Panc1 (cell line): ENCODE data around the gene TGM1. TPM values are rescaled to one million over a fixed set of nuclear protein-coding genes. Genes with fewer than 3 reads are reported as not detected.
A peak's percentile ranks its signal among the peaks of the same experiment; 100 is the strongest.

Experiments
- ATAC-seq: fragments of 200-7000 bp; cut with Tn5 transposase; 2 replicates; pipeline ENCODE4 v1.9.1; 2020; ENCODE audit warnings: mild to moderate bottlenecking, moderate library complexity
- BruUV-seq: library from RNA; stranded (reverse); fragments of 400-500 nt; replicated peaks from 2 replicates; lab custom pipeline; 2021; lab: Mats Ljungman, UMichigan
- CTCF ChIA-PET: fragments of 300-600 bp; sonication (Branson Sonifier 250); formaldehyde crosslinking; loops from one replicate; lab custom pipeline; 2022; ENCODE audit warnings: antibody characterized with exemption; lab: Charles Lee
- POLR2A ChIA-PET: fragments of 300-600 bp; sonication (Branson Sonifier 250); formaldehyde crosslinking; loops from one replicate; lab custom pipeline; 2022; ENCODE audit warnings: antibody characterized with exemption; lab: Charles Lee
- DNase-seq: peaks from one replicate; pipeline ENCODE4 v3.0.0-alpha.2; 2010; ENCODE audit warnings: low read depth, low spot score
- H3K27ac ChIP-seq: 2 replicates; pipeline ENCODE4 v1.5.1; 2011; ENCODE audit warnings: mild to moderate bottlenecking, low read length, inconsistent platforms
- H3K27me3 ChIP-seq: fragments of 200-500 bp; sonication (Bioruptor generic); 2 replicates; pipeline ENCODE4 v1.6.0; 2014; ENCODE audit warnings: low read length, inconsistent platforms; ENCODE audit not compliant: control insufficient read depth, insufficient read depth
- H3K36me3 ChIP-seq: fragments of 200-500 bp; sonication (Bioruptor generic); 2 replicates; pipeline ENCODE4 v1.5.1; 2014; ENCODE audit warnings: inconsistent platforms, mild to moderate bottlenecking, low read length, moderate library complexity; ENCODE audit not compliant: control insufficient read depth, insufficient read depth
- H3K4me1 ChIP-seq: 2 replicates; pipeline ENCODE4 v1.5.1; 2011; ENCODE audit warnings: inconsistent platforms, mild to moderate bottlenecking, low read length, moderate library complexity; ENCODE audit not compliant: control insufficient read depth, insufficient read depth
- H3K4me3 ChIP-seq, 2 experiments: 2 replicates each; pipeline ENCODE4 v1.5.1; 2011 to 2012; ENCODE audit warnings: low read depth in 2 of 2, low read length in 2 of 2, mild to moderate bottlenecking in 2 of 2, inconsistent platforms in 1 of 2, moderate library complexity in 1 of 2
- H3K9me3 ChIP-seq: fragments of 200-500 bp; sonication (Bioruptor generic); 2 replicates; pipeline ENCODE4 v1.5.1; 2014; ENCODE audit warnings: low read depth, mild to moderate bottlenecking, inconsistent platforms, low read length, moderate library complexity; ENCODE audit not compliant: control insufficient read depth, insufficient read depth
- CTCF ChIP-seq: fragments of 450-650 bp; IDR thresholded peaks from 2 replicates; pipeline ENCODE4 v1.5.1; 2017; ENCODE audit warnings: mild to moderate bottlenecking
- POLR2AphosphoS5 ChIP-seq: IDR thresholded peaks from 2 replicates; pipeline ENCODE4 v1.6.1; 2012; ENCODE audit warnings: mild to moderate bottlenecking, low read depth, low read length, moderate library complexity
- REST ChIP-seq, 2 experiments: IDR thresholded peaks; 2 replicates each; pipeline ENCODE4 v1.6.1; 2011 to 2012; ENCODE audit warnings: low read depth in 2 of 2, control low read depth in 1 of 2, low read length in 1 of 2, mild to moderate bottlenecking in 1 of 2, moderate library complexity in 1 of 2; ENCODE audit not compliant: insufficient read depth in 1 of 2
- SIN3A ChIP-seq: IDR thresholded peaks from 2 replicates; pipeline ENCODE4 v1.6.1; 2012; ENCODE audit warnings: low read depth, mild to moderate bottlenecking, low read length, moderate library complexity, borderline replicate concordance; ENCODE audit not compliant: insufficient read depth
- TCF7L2 ChIP-seq: IDR thresholded peaks from 2 replicates; pipeline ENCODE4 v1.6.1; 2011; ENCODE audit warnings: mild to moderate bottlenecking, low read depth, low read length, inconsistent platforms
- in situ Hi-C: cut with HindIII; loops from 2 replicates; pipeline ENCODE4 v1.10.0; 2016; ENCODE audit warnings: low sequenced_read_pairs, low pct_unique_long_range_greater_than_20kb
- intact Hi-C: fragments of 100-400 bp; cut with micrococcal nuclease; formaldehyde crosslinking; loops from one replicate; pipeline ENCODE4 v1.10.0; 2022; ENCODE audit not compliant: unreplicated experiment
- total RNA-seq: library from RNA; stranded (reverse); gene quantifications from one replicate; pipeline ENCODE4 v1.2.1, GENCODE V29; 2021; ENCODE audit not compliant: unreplicated experiment

TGM1 gene
- total RNA-seq, 1 experiment from 2014 or later: 2.3 TPM

- ChIA-PET CTCF (interaction anchor here (0.6 to 1.4 kb wide), 4 partner anchors 29 to 162 kb away, joined by 3 to 6 read pairs (median 4); partner anchors contain the start of gene TINF2), POLR2A (no interaction called here)
- ATAC-seq (peak; percentile 99), DNase-seq (peak; percentile 25)
- Histone ChIP-seq H3K4me3 (peak within 1 kb of the TSS; percentile 81 to 82), H3K27ac (peak within 1 kb of the TSS; percentile 85), H3K27me3 (no peaks in the 10 kb centered on the region), H3K4me1 (peaks cover 3% of the 10 kb centered on the region; the same call in 1 of the 2 replicates), H3K36me3 (no peaks in the 10 kb centered on the region), H3K9me3 (no peaks in the 10 kb centered on the region)
- in situ Hi-C loops: no loop called here
- TF ChIP-seq CTCF: peak; percentile 86
- no peak for TF ChIP-seq SIN3A
- peak; percentile 18; the same call in 1 of the 2 replicates for TF ChIP-seq TCF7L2
- TF ChIP-seq POLR2AphosphoS5: peak; percentile 70; the same call in 1 of the 2 replicates
- TF ChIP-seq REST (IDR thresholded peaks at IDR 0.05; ENCODE audit: insufficient read depth in 1 of 2, low read depth in 2 of 2, low read length in 1 of 2): peak in 1 of 2 experiments; percentile 37; a peak in 1 of 4 replicates
- no TSS peak for BruUV-seq
- intact Hi-C loops: no loop called here
These were observed 8.3 kb upstream of the TGM1 start, which contains the start of gene RABGGTA for GRCh38 chr14:24271134-24271833. Gene RABGGTA, minus strand, starts transcription at chr14:24271597. Its CDS starts 482 bp downstream, at chr14:24271115.

- POLR2A ChIA-PET: no interaction called here
- peaks cover 3% of the 10 kb centered on the region; the same call in 1 of the 2 replicates for H3K4me1 ChIP-seq
- DNase-seq: no peak
- ATAC-seq: peak; percentile 46
- intact Hi-C loops (no loop called here), in situ Hi-C loops (no loop called here)
- CTCF ChIA-PET: interaction anchor here (0.6 to 1.4 kb wide), 4 partner anchors 28 to 161 kb away, joined by 3 to 6 read pairs (median 4); partner anchors contain the start of gene TINF2
- peak overlapping the region; percentile 84 for H3K27ac ChIP-seq
- TF ChIP-seq TCF7L2 (no peak), CTCF (no peak), SIN3A (no peak), REST (IDR thresholded peaks at IDR 0.05; ENCODE audit: insufficient read depth in 1 of 2, low read depth in 2 of 2, low read length in 1 of 2) (no peak), POLR2AphosphoS5 (no peak)
- no TSS peak for BruUV-seq
- no peaks in the 10 kb centered on the region for H3K9me3 ChIP-seq
- H3K27me3 ChIP-seq: no peaks in the 10 kb centered on the region
- H3K36me3 ChIP-seq: no peaks in the 10 kb centered on the region
- H3K4me3 ChIP-seq: peak overlapping the region; percentile 81 to 82
These were observed 7.7 kb upstream of the TGM1 start for GRCh38 chr14:24270537-24271133.
